Spleen (tissue), 11 donors: Measurements from ENCODE around the gene TBX4. TPM values are rescaled to one million over a fixed set of nuclear protein-coding genes. Genes with fewer than 3 reads are reported as not detected.

Experiments used
- DNase-seq: peaks from one replicate; pipeline ENCODE4 v3.0.0-alpha.2; 2020
- H3K27ac ChIP-seq, 8 donors: fragments of 200-600 bp; sonication (generic) in 7 of 8; 1 replicate in 4 of 8; 2 replicates in 4 of 8; pipeline versions ENCODE4 v1.5.0 to v1.8.0; 2016 to 2021; ENCODE audit warnings: inconsistent platforms in 4 of 8, mild to moderate bottlenecking in 4 of 8, moderate library complexity in 1 of 8
- H3K27me3 ChIP-seq, 7 donors: fragments of 200-600 bp; sonication (generic) in 6 of 7; replicated peaks in 1 of 7; 1 replicate in 4 of 7; 2 replicates in 3 of 7; pipeline versions ENCODE4 v1.5.0 to v1.8.0; 2016 to 2021; ENCODE audit warnings: inconsistent platforms in 3 of 7, mild to moderate bottlenecking in 1 of 7
- H3K36me3 ChIP-seq, 6 donors: fragments of 200-600 bp; sonication (generic) in 5 of 6; 1 replicate in 4 of 6; 2 replicates in 2 of 6; pipeline versions ENCODE4 v1.5.0 to v1.8.0; 2016 to 2021; ENCODE audit warnings: inconsistent platforms in 2 of 6
- H3K4me1 ChIP-seq, 6 donors: fragments of 200-600 bp; sonication (generic) in 5 of 6; 1 replicate in 3 of 6; 2 replicates in 3 of 6; pipeline versions ENCODE4 v1.5.0 to v1.8.0; 2016 to 2021; ENCODE audit warnings: inconsistent platforms in 3 of 6
- H3K4me3 ChIP-seq, 8 donors: fragments of 200-600 bp; sonication (generic) in 7 of 8; 1 replicate in 4 of 8; 2 replicates in 4 of 8; pipeline versions ENCODE4 v1.5.0 to v1.8.0; 2016 to 2021; ENCODE audit warnings: inconsistent platforms in 4 of 8, mild to moderate bottlenecking in 4 of 8, moderate library complexity in 2 of 8
- H3K9me3 ChIP-seq, 8 donors: fragments of 200-600 bp; sonication (generic) in 7 of 8; 1 replicate in 4 of 8; 2 replicates in 4 of 8; pipeline versions ENCODE4 v1.5.0 to v1.8.0; 2016 to 2021; ENCODE audit warnings: inconsistent platforms in 4 of 8
- POLR2A ChIP-seq, 3 donors: fragments of 450-650 bp; IDR thresholded peaks; one replicate each; pipeline ENCODE4 v1.5.1; 2017; ENCODE audit warnings: antibody characterized with exemption in 3 of 3, mild to moderate bottlenecking in 1 of 3
- POLR2AphosphoS5 ChIP-seq, 3 donors: sonication (generic); formaldehyde crosslinking; IDR thresholded peaks; one replicate each; pipeline ENCODE4 v1.5.1; 2017; ENCODE audit warnings: antibody characterized with exemption in 3 of 3
- WGBS, 5 donors: extraction: QIAGEN DNeasy Blood & Tissue Kit in 3 of 5; methylation state at CpG; one replicate each; pipeline versions ENCODE4 v1.1.5 to v1.1.7; 2013 to 2018; 5-methylcytosine and 5-hydroxymethylcytosine counted together
- intact Hi-C: fragments of 100-400 bp; cut with DNase I; formaldehyde crosslinking; loops from one replicate; pipeline ENCODE4 v1.15.0; 2023; ENCODE audit warnings: low total_unique reads
- polyA plus RNA-seq, 3 donors: library from polyadenylated mRNA; stranded (reverse); fragments of 200-250 nt; gene quantifications; one replicate each; pipeline ENCODE4 v1.2.1, GENCODE V29; 2013
- total RNA-seq, 7 donors: library from RNA; depleted of rRNA in 3 of 7; stranded (reverse); fragments of >200 nt in 3 of 7; fragmentation: NEBNext Ultra II Directional in 4 of 7; extraction: Animal tissue kit (Norgen Biotek cat#: 25700) in 4 of 7; gene quantifications; one replicate each; pipeline versions ENCODE4 v1.1.0 to v1.2.1, GENCODE V29; 2016 to 2021
- TF ChIP-seq, protein P1 (sequence below), 11 experiments: fragments of 200-600 bp in 7 of 11; fragments of 450-650 bp in 4 of 11; sonication (generic) in 4 of 11; IDR thresholded peaks in 8 of 11; conservative IDR thresholded peaks in 3 of 11; 1 replicate in 7 of 11; 2 replicates in 4 of 11; pipeline versions ENCODE4 v1.4.0 to v1.8.0; 2016 to 2021; ENCODE audit warnings: antibody characterized with exemption in 11 of 11, inconsistent platforms in 4 of 11, mild to moderate bottlenecking in 1 of 11
- donor health status: healthy with polysubstance abuse.
- donor health status: DM: no; HTN: no; CAD: no; lungs with moderate emphysema.
- donor health status: DM: no; HTN: no; CAD: no.
- donor health status: Bipolar disorder and iron deficiency.
- donor health status: healthy.
- donor health status: DM: no; HTN: no; CAD: no.
- donor health status: DM: yes; HTN: yes; CAD: no.

Gene TBX4
- total and polyA plus RNA-seq, 10 donors, result not detected

DNA sequence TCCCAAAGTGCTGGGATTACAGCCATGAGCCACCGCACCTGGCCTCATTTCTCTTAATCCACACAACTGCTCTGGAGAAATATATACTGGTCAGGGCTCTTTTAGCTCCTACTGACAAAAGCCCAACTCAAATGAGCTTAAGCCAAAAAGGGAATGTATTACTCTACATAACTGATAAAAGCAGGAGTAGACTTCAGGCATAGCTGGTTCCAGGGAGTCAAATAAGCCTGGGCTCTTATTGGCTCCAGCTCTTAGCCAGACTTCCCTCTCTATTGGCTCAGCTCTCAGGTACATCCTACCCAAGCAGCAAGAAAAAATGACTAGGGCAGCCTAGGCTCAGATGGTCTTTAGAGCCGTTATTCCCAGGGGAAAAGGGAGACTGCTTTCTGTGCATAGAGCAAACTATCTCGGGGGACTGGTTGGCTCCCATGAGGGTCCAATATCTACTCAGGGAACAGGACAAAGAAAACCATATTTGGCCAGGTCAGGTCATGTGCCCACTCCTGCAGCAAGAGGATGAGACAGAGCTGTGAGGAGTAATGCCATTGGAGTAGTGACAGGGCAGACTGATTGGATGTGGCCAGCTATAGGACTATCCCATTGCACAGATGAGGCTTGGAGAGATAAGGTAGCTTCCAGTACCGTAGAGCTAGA lies 31.4 kb upstream of the TBX4 start:
- H3K27me3 ChIP-seq, result peaks cover 0 to 94% (median 21%) of the 10 kb centered on the region in 7 donors
- TF ChIP-seq POLR2AphosphoS5 (IDR thresholded peaks at IDR 0.05), result no peak
- no peak for TF ChIP-seq POLR2A (IDR thresholded peaks at IDR 0.05)
- TF ChIP-seq, protein P1, sequence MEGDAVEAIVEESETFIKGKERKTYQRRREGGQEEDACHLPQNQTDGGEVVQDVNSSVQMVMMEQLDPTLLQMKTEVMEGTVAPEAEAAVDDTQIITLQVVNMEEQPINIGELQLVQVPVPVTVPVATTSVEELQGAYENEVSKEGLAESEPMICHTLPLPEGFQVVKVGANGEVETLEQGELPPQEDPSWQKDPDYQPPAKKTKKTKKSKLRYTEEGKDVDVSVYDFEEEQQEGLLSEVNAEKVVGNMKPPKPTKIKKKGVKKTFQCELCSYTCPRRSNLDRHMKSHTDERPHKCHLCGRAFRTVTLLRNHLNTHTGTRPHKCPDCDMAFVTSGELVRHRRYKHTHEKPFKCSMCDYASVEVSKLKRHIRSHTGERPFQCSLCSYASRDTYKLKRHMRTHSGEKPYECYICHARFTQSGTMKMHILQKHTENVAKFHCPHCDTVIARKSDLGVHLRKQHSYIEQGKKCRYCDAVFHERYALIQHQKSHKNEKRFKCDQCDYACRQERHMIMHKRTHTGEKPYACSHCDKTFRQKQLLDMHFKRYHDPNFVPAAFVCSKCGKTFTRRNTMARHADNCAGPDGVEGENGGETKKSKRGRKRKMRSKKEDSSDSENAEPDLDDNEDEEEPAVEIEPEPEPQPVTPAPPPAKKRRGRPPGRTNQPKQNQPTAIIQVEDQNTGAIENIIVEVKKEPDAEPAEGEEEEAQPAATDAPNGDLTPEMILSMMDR (IDR thresholded peaks at IDR 0.05 in 8 of 11, conservative IDR thresholded peaks at IDR 0.05 in 3 of 11), result no peak
- H3K4me1 ChIP-seq, result peaks cover 3 to 16% (median 11%) of the 10 kb centered on the region in 6 donors
- H3K27ac ChIP-seq, result no peak overlapping the region
- no peaks in the 10 kb centered on the region for H3K36me3 ChIP-seq
- WGBS, 5 donors, result 74 to 89% (median 86%) methylated on average over 4 of the region's 4 CpGs
- intact Hi-C loops, result no loop called here
- H3K4me3 ChIP-seq, result no peak overlapping the region
- H3K9me3 ChIP-seq, result no peaks in the 10 kb centered on the region
- DNase-seq, result no peak

GRCh38 chr17:61421460-61421859 lies 30.8 kb upstream of the TBX4 start:
- intact Hi-C loops, result no loop called here
- no peaks in the 10 kb centered on the region for H3K36me3 ChIP-seq
- TF ChIP-seq POLR2AphosphoS5 (IDR thresholded peaks at IDR 0.05) (no peak), POLR2A (IDR thresholded peaks at IDR 0.05) (no peak)
- TF ChIP-seq, protein P1 (IDR thresholded peaks at IDR 0.05 in 8 of 11, conservative IDR thresholded peaks at IDR 0.05 in 3 of 11), result no peak
- H3K4me3 ChIP-seq, result no peak overlapping the region
- no peaks in the 10 kb centered on the region for H3K9me3 ChIP-seq
- no peak for DNase-seq
- H3K27me3 ChIP-seq, result peaks cover 0 to 95% (median 21%) of the 10 kb centered on the region in 7 donors
- H3K27ac ChIP-seq, result no peak overlapping the region
- 81 to 93% (median 82%) methylated on average over 4 of the region's 4 CpGs for WGBS, 5 donors
- H3K4me1 ChIP-seq, result peaks cover 3 to 11% (median 8%) of the 10 kb centered on the region in 6 donors

DNA sequence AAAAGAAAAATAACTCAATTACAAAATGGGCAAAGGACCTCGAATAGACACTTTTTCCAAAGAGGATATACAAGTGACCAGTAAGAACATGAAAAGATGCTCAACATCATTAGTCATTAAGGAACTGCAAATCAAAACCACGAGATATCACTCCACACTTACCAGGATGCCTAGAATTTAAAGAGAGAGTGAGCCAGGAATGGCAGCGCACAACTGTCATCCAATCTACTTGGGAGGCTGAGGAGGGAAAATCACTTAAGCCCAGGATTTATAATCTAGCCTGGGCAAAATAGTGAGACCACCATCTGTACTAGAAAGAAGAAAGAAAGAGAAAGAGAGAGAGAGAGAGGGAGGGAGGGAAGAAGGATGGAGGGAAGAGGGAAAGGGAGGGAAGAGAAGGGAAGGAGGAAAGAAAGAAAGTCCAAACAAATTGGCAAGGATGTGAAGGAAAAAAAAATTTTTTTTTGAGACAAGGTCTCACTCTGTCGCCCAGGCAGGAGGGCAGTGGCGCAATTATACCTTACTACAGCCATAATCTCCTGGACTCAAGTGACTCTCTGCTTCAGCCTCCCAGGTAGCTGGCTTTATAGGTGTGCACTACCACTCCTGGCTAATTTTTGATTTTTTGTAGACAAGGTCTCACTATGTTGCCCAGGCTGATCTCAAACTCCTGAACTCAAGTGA lies 30.0 kb upstream of the TBX4 start:
- H3K27ac ChIP-seq, result no peak overlapping the region
- peaks cover 0 to 3% (median 0%) of the 10 kb centered on the region in 6 donors for H3K4me1 ChIP-seq
- H3K36me3 ChIP-seq, result no peaks in the 10 kb centered on the region
- no peak for DNase-seq
- 60 to 74% (median 70%) methylated on average over 5 of the region's 5 CpGs for WGBS, 5 donors
- H3K4me3 ChIP-seq, result no peak overlapping the region
- peaks cover 0 to 87% (median 21%) of the 10 kb centered on the region in 7 donors for H3K27me3 ChIP-seq
- intact Hi-C loops, result no loop called here
- H3K9me3 ChIP-seq, result no peaks in the 10 kb centered on the region
- TF ChIP-seq POLR2AphosphoS5 (IDR thresholded peaks at IDR 0.05) (no peak), POLR2A (IDR thresholded peaks at IDR 0.05) (no peak)
- TF ChIP-seq, protein P1 (IDR thresholded peaks at IDR 0.05 in 8 of 11, conservative IDR thresholded peaks at IDR 0.05 in 3 of 11), result no peak

GRCh38 chr17:61422869-61423268 lies 29.4 kb upstream of the TBX4 start:
- TF ChIP-seq POLR2AphosphoS5 (IDR thresholded peaks at IDR 0.05) (no peak), POLR2A (IDR thresholded peaks at IDR 0.05) (no peak)
- H3K4me3 ChIP-seq, result no peak overlapping the region
- H3K27me3 ChIP-seq, result peaks cover 0 to 80% (median 21%) of the 10 kb centered on the region in 7 donors
- intact Hi-C loops, result no loop called here
- 32 to 55% (median 36%) methylated on average over 2 of the region's 2 CpGs for WGBS, 5 donors
- H3K4me1 ChIP-seq, result no peaks in the 10 kb centered on the region
- H3K27ac ChIP-seq, result no peak overlapping the region
- no peaks in the 10 kb centered on the region for H3K9me3 ChIP-seq
- no peaks in the 10 kb centered on the region for H3K36me3 ChIP-seq
- no peak for DNase-seq
